ENCODE measurements around the gene CCDC9B.

CCDC9B gene

DNA sequence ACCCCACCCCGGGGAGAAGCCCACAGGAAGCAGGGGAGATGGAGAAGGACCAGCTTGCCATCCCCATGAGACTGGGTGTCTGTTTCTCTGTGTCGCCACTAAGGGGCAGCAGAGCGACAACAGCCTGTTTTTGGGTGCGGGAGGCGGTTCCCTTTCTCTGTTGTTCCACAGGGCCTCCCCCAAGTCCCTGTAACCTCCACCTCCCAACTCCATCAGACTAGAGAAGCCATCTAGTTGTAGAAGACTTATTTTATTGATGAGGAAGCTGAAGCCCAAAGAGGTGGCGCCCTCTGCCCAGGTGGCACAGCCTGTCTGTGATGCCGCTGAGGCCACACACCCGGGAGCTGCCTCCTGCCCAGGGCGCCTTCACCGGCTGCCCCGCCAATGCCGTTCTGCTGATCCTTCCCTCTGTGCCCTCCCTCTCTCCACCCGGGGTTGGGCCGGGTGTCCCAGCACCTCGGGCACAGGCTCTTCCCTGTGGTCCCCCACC is 3.9 kb upstream of the CCDC9B start:
- peak; percentile 65 for DNase-seq

DNA sequence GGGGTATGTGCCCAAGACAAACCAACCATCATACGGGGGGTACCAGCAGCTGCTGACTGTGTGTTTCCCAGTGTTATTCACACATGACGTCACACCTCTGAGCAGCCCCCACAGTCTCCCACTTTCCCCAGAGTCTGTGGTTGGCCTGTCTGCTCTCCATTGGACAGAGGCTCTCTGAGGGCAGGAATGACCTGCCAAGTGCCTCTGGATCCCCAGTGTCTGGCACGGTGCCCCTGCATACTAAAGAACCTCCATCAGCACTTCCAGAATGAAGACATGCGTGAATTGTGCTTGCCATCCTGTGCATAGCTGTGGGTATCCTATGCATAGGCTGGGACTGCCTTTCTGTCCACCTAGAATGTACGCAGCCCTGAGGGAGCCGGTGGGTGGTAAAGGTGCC is 3.5 kb upstream of the CCDC9B start:
- DNase-seq, result no peak

DNA sequence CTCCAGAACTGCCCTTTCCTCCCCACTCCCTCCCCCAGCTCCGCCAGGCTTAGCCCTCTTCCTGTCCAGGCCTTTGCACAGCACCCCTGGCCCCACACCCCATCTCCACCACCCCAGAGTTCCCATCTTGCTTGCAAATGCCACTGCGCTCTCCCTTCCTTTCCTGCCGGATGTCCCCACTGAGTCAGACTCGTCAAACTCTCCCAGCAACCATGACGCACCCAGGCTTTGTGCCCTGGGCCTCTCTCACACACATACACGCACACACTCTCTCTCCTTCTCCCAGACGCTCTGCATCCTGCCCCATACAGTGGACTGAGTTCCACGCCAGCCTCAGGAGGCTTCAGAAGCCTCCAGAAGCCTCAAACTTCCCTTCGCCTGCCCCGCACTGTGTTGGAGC is 2.8 kb upstream of the CCDC9B start:
- DNase-seq, result peak; percentile 71

DNA sequence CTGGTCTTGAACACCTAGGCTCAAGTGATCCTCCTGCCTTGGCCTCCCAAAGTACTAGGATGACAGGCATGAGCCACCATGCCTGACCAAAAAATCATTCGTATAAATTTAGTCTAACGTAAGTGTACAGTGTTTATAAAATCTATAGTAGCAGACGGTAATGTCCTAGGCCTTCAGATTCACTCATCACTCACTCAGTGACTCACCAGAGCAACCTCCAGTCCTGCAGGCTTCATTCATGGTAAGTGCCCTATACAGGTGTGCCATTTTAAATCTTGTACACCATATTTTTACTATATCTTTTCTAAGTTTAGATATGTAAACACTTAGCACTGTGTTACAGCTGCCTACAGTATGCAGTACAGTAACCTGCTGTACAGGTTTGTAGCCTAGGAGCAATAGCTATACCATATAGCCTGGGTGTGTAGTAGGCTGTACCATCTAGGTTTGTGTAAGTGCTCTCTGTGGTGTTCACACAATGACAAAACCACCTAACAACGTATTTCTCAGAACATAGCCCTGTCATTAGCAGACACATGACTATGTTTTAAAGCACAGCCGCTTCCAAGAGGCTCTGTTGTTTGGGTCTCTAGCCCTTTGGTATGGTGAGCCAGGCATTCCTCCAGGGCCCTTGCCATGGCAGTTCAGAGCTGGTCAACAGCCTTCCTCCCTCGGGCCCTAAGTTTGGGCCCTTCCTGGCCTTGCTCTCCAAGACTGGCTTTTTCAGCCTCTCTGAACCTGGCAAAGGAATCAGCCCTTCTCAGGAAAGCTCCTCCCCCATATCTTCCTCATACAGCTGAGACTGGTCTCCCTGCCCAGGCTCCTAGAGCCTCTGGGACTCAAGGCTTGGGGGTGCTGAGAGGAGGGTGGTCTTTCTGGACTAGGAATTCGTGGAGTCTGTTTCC is 1.9 kb upstream of the CCDC9B start:
- no peak for DNase-seq

DNA sequence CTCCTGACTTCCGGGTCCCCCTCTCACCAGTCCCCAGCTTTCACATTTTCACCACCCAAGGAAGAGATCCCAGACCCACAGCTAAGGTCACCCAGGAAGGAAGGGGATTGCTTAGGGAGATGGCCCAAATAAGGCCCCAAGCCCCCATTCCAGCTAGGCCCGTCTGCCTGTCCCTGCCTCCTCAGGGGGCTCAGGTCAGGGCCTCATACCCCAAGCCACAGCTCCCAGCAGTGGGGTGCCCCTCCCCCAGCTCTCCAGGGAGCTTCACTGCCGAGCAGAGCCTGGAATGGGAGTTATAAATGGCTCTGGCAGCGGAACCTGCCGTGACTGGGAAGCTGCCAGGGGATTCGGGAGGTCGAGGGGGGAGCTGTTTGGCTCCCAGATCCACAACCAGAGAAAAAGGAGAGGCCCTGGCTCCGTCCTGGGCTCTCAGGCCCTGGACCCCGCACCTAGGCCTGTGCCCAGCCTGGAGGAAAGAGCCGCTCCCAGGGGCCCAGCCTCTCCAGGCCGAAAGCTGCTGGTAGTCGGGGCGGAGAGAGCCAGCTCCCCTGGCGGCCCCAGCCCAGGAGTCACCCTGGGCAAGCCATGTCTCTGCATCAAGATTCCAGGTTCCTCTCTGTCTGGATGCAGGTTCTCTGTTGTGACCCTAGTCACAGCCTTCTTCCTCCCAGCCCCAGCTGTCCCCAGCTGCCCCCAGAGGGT is 550 bp downstream of the CCDC9B start:
- DNase-seq, result no peak

DNA sequence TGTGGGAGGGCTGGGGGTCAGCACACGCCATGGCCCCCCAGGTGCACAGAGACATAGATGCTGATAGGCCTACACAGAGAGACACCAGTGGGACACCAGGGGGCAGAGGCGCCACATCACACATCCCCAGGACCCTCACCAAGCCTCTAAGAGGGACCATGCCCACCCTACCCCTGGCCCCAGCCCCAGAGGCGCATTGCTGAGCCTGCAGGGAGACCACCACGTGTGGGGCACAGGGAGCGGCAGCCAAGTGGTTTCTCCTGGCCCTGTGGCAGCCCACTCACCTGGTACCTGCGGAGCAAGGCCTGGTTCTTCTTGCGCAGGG is 1.2 kb downstream of the CCDC9B start:
- DNase-seq, result no peak

DNA sequence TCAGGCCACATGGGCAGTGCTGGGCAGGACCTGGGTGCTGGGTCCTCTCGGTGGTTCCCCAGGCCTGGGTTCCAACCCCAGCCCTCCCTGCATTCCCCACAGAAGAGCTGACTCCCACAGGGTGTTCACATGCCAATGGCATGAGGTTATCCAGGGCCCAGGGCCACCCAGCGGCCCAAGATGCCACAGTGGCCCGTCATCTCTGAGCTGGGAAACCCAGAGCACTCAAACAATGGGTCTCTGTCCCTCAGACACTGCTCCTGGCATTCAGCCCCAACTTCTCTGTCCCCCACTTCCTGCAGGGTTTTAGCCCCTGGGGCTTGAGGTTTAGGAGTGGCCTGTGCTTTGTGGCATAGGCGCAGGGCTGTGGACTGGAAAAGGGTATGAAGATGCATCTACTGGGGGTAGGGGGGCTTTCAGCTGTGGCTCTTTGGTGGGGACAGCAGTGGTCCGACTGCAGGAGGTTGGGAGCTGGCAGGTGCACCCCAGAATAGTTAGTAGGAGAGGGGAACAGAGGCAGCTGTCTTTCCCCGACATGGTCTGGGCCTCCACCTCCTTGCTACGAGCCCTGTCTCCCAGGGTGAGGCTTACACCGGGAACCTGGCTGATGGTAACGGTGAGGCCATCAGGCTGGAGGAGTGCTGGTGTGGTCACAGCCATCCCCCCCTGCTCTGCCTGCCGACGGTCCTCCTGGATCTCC is 1.7 kb downstream of the CCDC9B start:
- DNase-seq, result no peak

DNA sequence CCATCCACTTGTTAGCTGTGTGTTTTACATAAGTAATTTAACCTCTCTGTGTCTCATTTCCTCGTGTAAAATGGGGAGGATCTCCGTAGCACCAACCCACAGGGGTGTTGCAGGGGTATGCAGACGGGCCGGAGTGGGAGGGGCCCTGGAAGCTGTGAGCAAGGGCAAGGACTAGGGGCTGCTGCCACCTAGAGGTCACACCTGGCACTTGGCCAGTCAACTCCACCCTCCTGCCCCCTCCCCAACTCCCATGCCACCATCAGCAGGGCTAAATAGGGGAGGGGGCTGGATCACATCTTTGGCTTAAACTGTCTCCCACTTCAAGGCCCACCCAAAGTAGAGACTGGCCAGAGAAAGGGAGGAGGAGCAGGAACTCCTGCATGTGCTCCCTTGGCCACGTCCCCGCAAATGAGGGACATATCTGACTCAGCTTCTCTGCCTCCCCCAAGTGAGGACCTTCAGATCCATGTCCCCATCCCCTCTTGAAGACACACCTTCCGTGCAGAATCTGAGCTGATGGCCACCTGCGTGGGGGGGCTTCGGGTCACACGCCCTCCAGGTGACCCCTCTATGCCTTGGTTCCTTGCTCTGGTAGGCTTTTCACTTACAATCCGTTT is 2.6 kb downstream of the CCDC9B start:
- DNase-seq, result peak; percentile 84

DNA sequence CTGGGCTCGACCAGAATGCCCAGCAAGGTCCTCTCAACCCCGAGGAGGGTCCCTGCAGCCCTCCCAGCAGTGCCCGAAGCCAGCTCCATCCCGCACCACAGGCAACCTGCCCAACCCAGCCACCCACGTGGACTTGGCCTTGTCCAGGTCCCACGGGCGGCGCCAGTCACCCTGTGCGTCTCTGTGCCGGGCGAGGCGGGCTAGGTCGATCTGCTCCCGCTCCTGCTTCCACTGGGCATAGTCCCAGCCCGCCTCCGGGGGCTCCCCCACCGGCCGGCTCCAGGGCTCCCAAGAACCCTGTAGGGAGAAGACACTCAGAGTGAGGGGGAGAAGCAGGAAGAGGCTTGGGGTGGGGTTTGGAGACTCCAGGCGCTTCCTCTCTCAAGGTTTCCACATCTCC is 3.1 kb downstream of the CCDC9B start:
- no peak for DNase-seq

DNA sequence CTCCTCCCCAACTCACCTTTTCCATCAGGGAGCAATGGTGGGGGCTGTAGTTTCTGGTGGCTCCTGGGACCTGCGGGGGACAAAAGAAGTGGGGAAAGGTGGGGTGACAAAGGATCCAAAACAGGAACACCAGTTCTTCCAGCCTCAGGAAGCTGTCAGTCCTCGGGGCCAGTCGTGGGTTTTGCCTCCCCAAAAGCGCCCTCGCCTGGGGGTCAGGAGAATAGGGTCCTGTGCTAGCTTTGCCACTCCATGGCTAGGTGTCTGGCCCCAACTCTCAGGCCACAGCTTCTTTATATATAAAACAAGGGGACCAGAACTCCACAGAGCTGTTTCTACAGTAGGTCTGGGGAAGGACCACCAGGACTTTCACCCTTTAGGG is 4.0 kb downstream of the CCDC9B start:
- DNase-seq, result peak; percentile 36

DNA sequence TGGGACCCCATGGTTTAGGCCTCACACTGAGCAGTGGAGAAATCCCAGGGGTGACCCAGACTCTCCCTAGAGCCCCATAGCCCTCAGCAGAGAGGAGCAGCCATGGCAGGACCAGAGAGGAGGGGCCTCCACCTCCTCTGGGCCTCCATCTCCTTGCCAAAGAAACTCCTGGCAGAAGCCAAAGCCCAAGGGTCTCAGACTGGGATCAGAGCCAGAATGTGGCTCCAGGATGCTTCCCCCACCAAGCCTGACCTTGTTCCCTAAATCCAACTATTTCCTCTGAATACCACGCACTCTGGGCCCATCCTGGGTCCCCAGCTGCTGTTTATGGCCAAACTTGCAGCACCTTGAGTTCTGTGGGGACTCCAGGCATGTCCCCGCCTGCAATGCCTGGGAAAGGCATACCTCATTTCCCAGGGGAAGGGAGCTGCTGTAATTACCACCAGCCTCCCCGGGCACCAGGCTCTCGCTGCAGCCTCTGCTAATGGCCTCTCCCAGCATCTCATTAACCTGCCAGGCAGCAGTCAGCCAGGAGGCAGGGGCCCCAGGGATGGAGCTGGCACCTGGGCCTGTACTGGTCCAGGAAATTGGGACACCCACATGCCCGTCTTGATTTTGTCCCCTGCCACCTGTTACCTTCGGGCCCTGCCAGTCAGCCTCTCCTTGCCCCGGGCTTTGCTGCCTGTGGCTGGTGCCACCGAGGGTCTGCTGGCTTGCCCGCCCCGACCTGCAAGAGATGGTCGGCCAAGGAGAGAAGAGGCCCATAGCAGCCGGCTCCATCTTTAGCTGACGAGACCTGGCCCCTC is 4.6 kb downstream of the CCDC9B start:
- no peak for DNase-seq

DNA sequence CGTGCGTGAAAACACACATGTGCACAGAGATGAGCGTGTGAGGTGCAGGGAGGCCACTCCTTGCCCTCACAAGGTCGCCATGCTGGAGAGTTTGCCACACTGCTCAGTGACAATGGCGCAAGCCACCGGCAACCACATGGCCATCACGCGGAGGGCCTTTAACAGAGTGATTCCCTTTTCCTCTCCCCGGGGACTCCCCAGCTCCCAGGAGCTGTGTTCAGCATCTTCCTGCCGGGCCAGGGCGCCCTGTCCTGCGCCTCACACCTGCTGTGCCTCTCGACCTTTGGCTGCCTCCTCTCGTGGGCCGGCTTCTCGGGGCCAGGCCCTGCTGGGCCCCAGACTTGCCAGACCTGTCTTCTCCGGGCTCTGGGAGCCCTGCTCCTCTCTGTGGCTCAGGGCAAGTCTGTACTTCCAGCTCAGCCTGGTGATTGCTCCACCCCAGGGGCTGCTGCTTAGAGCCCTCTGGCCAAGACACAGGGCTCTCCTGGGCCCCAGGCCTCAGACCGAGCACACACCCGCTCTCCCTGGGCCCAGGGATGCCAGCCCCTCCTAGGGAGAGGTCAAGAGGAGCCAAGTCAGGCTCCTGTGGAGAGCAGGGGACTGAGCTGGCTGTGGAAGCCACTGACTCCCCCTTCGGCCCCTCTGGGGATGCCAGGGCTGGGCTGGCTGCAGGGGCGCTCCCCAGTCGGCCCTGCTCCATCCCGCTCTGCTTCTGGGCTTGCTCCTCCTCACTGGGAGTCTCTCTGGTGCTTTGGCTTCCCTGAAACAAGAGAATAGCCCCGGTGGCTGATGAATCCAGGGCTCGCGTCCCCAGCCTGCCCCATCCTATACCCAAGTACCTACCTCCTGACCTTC is 5.6 kb downstream of the CCDC9B start:
- DNase-seq, result peak; percentile 32

DNA sequence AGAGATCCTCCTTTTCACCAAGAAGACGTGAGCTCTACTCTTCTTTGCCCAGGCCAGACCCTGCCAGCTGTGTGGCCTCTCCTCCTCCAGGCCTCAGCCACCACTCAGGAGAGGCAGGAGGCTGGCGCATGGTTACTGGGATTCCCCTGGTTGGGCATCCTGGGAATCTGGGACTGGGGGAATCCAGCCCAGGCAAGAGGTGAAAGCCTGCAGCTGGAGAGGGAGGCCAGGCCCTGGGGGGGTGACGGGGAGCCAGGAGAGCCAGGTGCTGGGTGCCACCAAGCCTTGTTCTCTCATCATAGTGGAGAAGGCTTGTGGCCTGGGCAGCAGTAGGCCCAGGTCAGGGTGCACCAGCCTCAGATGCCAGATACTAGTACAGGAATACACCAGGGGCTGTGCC is 6.2 kb downstream of the CCDC9B start:
- no peak for DNase-seq

DNA sequence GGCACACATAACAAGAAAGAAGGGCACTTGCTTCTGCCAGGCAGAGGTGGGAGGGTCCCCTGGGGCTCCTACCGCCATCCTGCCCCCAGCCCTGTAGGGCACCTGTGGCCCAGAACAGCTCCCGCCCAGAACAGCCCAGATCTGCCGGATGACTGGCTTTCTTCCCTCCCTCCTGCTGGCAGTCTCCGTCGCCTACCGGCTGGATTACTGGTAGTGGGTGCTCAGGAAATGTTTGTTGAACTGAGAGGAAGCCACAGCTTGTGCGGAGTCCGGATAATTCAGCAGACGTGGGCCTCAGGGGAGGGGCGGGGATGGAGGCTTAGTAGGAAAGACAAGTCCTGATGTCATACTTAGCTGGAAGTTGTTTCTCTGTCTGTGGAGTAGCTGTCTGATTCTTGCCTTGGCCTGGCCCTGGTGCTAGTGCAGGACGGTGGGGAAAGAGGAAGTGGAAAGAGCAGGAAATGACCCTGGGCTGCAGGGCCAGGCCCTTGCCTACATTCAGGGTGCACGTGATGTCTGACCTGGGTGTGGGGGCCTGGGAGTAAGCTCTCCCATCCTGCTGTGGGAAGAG is 6.7 kb downstream of the CCDC9B start:
- peak; percentile 96 for DNase-seq

DNA sequence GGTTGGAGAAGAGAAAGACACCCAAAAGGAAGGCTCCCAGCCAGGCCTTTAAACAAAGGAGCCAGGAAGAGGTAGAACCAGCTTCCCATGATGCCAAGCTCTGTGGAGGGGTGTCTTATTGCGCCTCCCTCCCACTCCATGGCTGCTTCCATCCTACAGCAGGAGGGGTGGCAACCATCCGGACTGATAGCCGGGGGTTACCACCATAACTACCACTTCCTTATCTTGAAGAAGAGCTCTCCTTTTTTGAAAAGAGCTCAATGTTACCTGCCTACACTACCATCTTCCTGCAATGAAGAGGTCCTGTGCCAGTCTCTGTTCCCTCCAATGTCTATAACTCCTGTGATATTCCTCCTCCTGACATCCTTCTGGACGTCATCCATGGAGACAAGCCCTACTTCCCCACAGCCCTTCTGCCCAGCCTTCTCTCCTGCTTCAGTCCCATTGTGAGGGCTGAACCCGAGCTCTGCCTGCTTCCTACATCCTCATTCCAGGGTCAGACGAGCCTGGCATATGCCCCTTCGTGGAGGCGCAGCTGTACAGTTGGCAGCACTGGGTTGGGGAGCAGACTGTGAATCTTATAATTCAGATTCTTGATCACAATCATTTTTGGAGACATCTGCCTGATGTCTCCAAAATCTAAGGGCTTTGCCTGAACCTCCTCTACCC is 8.5 kb downstream of the CCDC9B start:
- peak; percentile 42 for DNase-seq

DNA sequence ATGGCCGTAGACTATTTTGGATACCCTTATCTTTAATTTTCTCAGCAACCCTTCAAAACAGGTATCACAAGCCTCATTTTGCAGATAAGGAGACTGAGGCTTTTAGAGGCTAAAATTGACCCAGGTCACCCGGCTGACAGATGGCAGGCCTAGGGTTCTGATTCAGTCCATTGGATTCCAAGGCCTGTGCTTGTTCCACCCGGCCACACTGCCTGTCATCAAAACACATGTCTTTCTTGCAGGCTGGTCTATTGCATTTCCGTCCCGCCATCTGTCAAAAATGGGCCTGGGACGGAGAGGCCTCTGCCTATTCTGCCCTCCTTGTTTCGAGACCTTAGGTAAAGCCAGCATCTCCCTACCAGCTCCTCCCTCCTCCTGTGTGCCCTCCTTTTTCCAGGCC is 9.1 kb downstream of the CCDC9B start:
- no peak for DNase-seq

DNA sequence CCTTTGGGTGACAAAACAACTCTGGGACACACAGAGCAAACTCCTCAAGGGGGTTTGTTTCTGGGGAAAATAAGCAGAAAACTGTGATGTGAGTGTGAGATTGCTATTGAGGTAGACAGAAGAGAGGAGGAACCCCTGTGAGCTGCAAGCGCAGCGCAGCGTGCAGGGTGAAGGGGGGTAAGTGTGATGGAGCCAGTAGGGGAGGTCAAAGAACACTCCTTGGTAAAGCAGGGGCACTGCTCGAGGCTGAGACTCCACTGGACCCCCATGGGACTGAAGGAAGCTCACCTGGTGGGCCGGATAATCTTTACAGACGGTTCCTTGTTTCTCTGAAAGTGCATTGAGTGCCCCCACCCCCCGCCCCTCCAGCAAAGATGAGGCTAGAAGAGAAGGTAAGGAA is 9.7 kb downstream of the CCDC9B start:
- no peak for DNase-seq

DNA sequence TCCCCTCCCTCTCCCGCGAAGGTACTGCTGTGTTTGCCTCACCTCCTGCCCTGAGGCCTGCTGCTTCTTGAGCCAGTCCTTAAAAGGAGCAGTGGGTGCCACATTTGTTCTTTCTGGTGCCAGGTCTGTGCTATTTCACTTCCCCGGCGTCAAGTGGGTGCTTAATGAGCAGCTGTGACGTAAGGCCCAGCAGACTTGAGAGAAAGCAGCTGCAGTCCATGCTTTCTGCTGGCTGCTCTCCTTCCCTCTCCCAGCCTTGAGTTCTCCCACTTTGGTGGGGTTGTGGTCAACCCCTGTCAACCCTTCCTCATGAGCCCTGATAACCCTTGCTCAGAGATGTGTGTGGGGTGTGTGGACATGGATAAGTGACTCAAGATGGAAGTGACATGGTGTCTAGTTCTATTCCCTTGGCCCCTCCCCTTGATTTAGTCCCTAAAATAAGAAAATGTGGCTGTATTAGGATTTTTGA is 10.3 kb downstream of the CCDC9B start:
- DNase-seq, result peak; percentile 80

DNA sequence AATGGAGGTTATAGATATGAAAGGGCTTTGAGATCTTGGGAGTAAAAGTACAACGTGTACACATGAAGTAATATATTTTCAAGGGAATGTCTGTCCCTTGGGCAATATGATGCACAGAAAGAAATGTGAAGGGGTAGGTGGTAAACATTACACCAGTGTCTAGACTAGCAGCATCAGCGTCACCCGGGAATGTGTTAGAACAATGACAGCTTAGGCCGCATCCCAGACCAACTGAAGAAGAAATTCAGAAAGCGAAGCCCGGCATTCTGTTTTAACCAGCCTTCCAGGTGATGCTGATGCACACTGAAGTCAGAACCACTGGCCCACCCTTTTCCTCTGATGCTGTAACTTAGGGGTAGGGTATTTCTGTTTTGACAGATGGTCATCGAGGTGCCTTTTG is 10.9 kb downstream of the CCDC9B start:
- no peak for DNase-seq

DNA sequence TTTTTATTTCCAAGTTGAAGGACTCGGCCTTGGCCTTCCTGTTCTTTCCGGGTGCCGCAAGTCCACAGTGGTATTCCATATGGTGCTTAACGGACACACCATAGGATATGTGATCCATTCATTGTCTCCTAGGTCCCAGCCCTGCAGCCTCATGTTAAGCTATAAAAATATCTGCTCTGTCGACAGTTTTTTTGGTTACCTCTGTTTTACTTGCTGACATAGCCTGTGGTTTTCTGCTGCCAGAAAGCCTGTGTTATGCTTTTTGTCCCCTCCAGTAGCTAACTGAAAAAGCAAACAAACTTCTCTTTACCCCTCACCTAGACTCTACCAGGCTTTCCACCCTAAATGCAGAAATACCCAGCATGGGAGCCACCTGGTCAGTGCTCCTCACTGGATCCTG is 12.0 kb downstream of the CCDC9B start:
- DNase-seq, result no peak
